ENCODE measurements around the gene WDR20.

DNA sequence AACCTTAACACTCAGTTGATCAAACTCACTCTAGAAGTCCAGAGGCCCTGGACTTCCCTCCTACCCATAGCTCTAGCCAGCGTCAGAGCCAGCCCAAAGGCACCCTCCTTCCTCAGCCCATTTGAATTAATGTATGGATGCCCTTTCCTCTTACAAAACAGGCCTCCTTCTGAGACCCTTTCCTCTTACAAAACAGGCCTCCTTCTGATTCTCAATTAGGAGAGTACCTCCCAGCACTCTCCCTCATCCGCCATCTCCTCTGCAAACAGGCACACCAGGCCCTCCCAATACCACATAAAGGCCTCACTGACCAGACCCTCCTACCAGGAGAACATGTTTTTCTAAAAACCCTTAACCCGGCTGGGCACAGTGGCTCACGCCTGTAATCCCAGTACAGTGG is 99.5 kb downstream of the WDR20 start:
- TF ChIP-seq EZH2phosphoT487 (IDR thresholded peaks at IDR 0.05; ENCODE audit: borderline replicate concordance, low read length) = no peak
- TF ChIP-seq, protein P1, sequence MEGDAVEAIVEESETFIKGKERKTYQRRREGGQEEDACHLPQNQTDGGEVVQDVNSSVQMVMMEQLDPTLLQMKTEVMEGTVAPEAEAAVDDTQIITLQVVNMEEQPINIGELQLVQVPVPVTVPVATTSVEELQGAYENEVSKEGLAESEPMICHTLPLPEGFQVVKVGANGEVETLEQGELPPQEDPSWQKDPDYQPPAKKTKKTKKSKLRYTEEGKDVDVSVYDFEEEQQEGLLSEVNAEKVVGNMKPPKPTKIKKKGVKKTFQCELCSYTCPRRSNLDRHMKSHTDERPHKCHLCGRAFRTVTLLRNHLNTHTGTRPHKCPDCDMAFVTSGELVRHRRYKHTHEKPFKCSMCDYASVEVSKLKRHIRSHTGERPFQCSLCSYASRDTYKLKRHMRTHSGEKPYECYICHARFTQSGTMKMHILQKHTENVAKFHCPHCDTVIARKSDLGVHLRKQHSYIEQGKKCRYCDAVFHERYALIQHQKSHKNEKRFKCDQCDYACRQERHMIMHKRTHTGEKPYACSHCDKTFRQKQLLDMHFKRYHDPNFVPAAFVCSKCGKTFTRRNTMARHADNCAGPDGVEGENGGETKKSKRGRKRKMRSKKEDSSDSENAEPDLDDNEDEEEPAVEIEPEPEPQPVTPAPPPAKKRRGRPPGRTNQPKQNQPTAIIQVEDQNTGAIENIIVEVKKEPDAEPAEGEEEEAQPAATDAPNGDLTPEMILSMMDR (IDR thresholded peaks at IDR 0.05; ENCODE audit: low read depth, low read length, poor library complexity, severe bottlenecking) = no peak
